LNCaP clone FGC (cell line): ENCODE results near the gene RELL1.

Experiments
- DNase-seq: peaks from one replicate; pipeline ENCODE4 v3.0.0-alpha.2; 2011; ENCODE audit warnings: low read depth
- H3K4me3 ChIP-seq: 2 replicates; pipeline ENCODE4 v1.5.1; 2011; ENCODE audit warnings: mild to moderate bottlenecking, low read depth, low read length, control low read depth
- TF ChIP-seq, protein P1 (sequence below): IDR thresholded peaks from 2 replicates; pipeline ENCODE4 v1.5.1; 2012; ENCODE audit warnings: mild to moderate bottlenecking; ENCODE audit not compliant: control insufficient read depth, insufficient read depth; ENCODE audit errors: extremely low read depth

RELL1 gene

DNA sequence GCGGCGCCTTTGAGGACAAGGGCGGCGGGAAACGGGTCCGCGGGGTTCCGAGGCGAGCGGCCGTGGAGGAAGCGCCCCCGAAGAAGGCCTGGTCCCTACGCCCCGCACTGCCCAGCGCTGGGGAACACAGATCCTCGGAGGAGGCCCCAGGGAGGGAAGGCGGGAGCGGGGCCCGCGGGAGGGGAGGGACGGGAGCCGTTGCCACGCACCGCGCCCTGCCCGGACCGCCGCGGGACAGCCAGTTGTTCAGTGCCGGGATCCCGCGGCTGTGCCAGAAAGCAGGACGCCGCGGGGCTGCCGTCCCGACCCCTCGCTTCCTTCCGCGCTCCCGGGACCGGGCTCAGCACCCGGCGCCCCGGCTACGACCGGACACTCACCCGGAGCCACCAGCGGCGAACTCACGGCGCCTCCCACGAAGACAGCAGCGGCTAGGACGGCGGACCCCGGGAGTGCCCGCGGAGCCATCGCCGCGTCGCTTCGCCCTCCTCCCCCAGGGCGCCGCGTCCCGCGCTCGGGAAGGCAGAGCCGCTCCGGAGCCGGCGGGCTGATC lies 278 bp downstream of the RELL1 start:
- TF ChIP-seq, protein P1, sequence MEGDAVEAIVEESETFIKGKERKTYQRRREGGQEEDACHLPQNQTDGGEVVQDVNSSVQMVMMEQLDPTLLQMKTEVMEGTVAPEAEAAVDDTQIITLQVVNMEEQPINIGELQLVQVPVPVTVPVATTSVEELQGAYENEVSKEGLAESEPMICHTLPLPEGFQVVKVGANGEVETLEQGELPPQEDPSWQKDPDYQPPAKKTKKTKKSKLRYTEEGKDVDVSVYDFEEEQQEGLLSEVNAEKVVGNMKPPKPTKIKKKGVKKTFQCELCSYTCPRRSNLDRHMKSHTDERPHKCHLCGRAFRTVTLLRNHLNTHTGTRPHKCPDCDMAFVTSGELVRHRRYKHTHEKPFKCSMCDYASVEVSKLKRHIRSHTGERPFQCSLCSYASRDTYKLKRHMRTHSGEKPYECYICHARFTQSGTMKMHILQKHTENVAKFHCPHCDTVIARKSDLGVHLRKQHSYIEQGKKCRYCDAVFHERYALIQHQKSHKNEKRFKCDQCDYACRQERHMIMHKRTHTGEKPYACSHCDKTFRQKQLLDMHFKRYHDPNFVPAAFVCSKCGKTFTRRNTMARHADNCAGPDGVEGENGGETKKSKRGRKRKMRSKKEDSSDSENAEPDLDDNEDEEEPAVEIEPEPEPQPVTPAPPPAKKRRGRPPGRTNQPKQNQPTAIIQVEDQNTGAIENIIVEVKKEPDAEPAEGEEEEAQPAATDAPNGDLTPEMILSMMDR = no peak
- H3K4me3 ChIP-seq = peak overlapping the region; percentile 67
- DNase-seq = no peak

DNA sequence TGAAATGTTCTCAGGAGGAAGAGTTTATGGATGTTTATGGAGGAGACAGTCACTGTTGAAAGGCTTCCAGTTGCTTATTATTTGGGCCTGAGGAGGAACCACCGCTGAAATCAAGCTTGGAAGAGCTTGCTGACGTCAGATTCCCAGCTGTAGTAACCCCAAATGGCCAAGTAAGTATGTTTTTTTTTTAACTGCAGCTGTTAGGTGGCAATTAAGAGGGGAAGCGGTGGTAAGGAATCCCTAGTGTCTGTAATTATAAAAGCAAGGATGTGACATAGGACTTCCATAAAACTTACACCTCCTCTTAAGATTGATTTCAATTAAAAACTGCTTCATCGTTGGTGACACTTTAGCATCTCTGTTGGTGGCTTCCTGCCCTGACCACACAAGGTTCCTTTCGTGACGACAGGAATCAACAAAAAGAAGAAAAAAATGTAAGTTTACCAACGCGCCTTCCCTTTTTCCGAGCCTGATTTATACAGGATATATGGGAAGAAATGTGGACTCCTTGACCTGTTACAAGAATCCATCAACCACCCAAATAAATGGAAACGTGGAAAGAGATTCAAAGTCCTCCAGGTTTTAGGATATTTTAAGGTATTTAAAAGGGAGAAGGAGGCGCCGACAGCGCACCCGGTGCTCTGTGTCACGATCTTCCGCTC lies 884 bp downstream of the RELL1 start:
- DNase-seq = no peak
- H3K4me3 ChIP-seq = peak overlapping the region; percentile 67
- TF ChIP-seq, protein P1 = no peak

DNA sequence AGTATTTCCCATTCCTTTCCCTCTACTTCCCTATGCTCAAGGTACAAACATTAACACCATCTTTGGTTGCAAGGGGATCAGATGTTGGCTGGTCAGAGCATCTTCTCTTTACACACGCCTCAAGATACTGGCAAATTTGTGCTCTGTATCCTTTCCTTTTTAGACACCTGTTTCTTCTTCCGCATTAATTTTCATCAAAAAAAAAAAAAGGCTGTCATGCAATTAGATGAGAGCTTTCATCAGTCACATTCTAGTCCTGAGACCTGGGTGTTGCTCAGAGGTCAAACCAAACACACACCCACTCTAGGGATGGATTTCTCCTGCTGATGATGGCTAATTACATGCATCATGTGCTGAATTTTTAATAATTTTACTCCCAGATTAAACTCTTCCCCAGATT lies 2.0 kb downstream of the RELL1 start:
- TF ChIP-seq, protein P1 = no peak
- DNase-seq = no peak
- H3K4me3 ChIP-seq = no peak overlapping the region

DNA sequence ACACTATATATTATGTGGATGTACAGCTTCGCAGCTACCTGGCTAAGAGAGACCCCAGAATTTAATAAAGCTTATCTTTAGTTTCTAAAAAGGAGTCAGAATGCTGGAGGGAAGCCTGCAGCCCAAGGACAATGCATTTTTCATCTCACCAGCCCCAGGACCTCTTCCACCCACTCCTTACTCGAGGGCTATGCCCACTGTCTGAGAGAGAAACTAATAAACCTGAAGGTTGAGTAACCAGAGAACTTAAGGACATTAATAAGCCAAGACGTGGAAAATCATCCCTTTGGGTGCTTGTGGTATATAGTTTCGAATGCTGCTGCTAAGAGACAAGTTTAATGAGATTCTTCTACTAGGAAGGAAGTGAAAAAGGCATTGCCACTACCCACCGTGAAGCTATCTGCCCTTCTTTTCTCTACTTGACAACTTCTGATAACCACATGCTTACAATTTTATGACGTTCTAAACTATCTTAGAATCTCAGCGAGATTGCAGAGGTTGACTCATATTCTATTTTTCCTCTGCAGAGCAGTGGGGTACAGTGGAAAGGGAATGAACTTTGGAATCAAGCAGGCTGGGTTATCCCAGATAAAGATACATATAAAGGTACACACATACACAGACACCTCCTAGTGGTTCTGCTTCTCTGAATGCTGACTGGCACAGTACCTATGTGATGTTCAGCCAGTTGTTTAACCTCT lies 3.3 kb downstream of the RELL1 start:
- no peak for DNase-seq
- TF ChIP-seq, protein P1 = no peak

DNA sequence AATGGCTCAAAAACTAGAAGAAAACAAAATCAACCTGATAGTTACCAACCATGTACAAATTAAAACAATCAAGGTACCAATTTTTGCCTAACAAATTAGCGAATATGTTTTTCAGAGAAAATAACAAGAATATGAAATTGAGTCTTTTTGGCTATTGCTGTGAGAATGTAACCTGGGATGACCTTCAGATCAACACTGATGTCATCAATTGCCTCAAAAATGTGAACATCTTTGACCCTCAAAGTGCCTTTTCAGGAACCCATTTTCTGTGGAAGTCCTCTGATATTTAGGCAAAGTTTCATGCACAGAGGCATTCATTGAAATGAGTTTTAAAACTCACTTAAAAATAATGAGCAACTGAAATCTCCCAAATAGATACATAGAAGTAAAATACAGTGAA lies 6.1 kb downstream of the RELL1 start:
- no peak overlapping the region for H3K4me3 ChIP-seq
- TF ChIP-seq, protein P1 = no peak
- no peak for DNase-seq

More for the DNA sequence above, 3.3 kb downstream of the RELL1 start:
- no peak overlapping the region for H3K4me3 ChIP-seq

DNA sequence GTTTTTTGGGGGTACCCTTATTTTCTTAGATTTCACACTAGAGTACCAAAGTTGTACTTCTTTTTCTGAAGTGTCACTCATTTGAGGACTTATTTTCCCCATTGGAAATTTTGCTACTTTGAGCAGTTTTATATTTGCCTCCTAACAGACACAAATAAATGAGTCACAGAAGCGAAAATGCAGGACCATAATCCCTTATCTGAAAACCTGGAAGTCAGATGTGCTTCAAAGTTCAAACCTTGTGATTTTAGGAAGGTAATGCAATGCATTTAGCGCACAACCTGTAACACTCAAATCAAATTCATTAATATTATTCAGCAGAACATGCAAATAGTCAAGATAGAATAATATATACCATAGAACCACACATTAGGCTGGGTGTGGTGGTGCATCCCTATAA lies 6.9 kb downstream of the RELL1 start:
- H3K4me3 ChIP-seq = no peak overlapping the region
- TF ChIP-seq, protein P1 = no peak
- DNase-seq = no peak
